Activated CD8-positive, alpha-beta memory T cell treated with anti-CD3 and anti-CD28 coated beads, Interleukin-2, amount 50 U/mL, for 4 hours (primary cell): ENCODE data around the gene RUFY4.
"Not testable (repeated sequence)": the region's sequence is repeated elsewhere in the genome, so short reads cannot be mapped to it uniquely, and the experiment has no call there.

Source experiments
- DNase-seq: peaks from one replicate; pipeline ENCODE4 v3.0.0-alpha.2; 2020

Gene RUFY4

GRCh38 chr2:218031771-218032257 is 37.2 kb upstream of the RUFY4 start:
- DNase-seq, result no peak

DNA sequence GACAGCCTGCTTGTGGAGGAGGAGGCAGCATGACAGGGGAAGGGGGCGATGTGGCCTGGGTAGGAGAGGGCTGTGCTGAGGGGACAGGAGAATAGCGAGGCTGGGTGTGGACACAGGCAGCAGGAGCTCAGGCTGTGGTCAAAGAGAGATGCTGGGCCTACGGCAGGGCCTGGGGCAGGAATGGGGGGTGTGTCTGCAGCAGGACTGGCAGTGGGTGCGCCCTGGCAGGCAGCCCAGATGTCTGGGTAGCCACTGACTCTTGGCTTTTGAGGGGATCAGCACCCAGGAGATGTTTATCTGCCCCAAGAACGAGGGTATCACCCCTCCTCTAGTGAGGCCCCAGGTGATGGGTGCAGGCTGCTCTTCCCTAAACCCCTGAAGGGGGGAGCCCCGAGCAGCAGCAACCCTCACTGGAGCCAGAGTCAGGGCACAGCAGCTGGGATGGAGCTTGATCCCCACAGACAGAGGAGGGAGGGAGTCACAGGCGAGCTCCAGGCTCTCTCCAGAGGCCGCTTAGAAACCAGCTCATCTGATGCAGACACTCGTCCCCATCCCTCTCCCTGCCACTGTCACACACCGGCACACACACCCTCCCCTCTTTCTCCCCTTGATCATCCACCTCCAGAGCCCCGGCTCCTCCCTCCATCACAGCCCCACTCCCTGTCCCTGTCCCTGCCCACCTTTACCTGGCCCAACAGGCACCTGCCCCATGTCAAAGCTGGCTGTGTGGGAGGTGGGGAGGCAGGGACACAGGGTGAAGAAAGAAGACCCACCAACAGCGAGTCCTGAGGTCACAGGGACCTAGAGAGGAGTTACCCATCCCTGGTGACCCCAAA is 36.5 kb upstream of the RUFY4 start:
- no peak for DNase-seq

DNA sequence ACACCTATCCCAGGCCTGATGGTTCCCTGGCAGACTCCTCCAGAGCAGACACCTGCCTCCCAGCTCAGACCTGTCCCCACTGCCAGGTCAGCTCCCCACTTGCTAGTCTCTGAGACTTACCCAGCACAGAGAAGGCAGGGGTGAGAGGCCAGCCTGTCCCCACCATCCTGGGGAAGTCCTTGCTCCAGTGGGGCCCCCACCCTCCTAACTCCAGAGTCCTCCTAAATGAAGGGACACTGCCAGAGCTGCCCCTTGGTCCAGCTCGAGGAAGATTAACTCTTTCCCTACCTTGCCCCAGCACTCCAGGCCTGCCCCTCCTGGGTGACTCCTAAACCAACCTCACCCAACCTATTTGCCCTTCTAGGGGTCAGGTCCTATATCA is 35.9 kb upstream of the RUFY4 start:
- no peak for DNase-seq

DNA sequence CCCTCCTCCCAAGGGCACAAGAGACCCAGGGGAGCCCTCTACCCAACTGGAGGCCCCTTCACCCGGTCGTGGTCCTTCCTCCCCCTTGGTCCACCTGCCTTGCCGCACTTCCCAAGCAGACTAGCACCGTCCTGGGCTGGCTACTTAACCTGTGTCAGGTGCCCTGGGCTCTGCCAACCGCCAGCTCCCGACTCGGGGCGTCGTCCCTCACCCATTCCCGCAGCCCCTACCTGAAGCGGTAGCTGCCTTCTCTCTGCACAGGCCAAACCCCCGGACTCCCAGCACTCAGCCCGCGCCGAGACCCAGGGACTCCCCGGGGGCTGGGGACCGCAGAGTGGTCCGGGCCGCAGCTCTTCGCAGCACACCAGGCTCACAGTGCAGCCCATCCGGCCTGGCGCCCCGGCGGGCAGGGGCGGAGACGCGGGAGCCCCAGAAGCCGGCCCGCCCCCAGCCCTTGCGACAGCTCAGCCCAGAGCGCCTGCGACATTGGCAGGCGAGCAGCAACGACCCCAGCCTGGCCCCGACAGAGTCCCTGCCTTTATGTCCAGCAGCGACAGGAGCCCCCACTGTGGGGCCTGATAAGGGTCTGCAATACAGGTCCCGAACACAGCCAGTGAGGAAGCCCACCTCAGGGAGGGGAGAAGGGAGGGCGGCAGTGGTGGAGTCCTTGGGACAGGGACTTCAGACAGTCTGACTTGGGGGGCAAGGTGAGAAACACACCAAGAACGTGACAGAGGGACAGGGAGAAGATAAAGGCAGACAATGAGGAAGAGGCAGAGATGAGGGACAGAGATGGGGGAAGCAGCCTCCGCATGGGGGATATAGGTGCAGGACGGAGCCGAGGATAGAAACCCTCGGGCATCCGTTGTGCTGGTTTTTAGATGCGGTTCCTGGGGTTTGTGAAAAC is 35.2 kb upstream of the RUFY4 start:
- DNase-seq, result no peak

DNA sequence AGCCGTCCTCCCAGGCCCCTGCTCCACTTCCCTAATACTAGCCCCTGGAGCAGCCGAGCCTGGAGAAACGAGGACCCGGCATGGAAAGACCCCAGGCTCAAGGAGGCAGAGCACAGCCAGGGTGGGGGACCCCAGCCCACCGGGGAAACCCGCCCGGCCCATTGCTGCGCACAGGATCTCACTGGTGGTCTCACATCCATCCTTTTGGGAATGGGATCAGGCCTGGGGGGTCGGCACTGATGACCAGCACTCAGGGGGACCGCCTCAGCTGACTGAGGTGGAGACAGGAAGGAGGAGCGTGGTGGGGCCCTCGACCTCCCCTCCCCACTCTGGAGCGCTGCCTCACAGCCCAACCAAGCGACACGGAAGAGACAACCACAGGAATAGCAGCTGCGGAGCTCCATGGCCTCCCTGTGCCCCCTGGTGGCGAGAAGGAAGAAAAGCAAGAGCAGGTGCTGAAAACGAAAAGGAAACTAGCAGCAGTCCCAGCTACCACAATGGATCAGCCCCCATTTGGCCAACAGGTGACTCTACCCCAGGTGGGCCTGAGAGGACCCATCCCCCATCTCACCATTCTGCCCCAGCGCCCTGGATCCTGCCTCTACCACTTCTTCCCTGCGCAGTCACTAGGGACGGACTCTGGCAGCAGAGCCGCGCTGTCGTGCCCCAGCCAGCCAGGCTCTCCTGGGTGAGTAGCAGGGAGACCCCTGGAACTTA is 34.4 kb upstream of the RUFY4 start:
- peak; percentile 59 for DNase-seq

DNA sequence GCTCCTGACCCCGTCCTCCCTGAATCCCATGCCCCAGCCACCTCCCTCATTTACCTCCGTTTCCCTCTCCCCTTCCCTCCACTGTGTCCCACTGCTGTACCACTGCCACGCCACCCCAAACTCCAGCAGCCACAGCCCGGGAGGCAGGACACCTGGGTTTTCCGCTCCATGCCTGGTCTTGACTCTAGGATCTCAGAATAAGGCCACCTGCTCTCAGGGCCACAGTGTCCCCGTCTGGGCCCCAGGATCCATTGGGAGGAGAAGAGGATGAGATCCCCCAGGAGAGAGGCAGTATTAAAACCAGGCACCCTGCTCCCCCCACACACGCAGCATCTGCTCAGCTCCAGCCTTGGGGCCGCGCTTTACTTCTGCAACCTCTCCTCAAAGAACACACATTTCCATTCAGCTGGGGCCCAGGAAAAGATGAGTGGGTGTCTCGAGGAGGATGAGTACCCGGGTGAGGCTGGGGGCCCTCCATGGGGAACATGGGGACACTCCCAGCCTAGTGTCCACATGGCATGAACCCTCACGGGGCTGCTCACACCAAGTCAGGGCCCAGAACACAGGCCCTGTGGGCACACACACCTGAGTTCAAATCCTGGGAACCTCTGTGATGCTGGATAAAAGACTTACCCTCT is 33.5 kb upstream of the RUFY4 start:
- no peak for DNase-seq

GRCh38 chr2:218036371-218036770 is 32.7 kb upstream of the RUFY4 start:
- no peak for DNase-seq

GRCh38 chr2:218039171-218039570 is 29.9 kb upstream of the RUFY4 start:
- DNase-seq, result no peak

DNA sequence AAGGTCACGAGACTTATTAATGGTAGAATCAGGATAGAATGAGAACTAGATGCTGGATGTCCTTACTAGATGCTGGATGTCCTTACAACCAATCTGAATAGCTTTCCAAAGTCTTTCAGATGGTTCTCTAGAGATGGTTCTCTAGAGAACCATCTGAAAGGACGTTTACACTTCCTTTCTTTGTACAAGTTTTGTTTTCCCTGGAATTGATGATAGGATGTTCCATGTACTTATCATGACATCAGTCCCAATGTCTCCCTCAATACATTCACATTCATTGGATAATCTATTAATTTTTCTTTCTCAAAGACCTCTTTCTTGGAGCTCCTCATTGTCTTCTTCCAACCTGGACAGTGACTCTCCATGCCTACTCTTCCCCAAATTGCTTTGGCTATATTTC is 28.2 kb upstream of the RUFY4 start:
- DNase-seq, result no peak

GRCh38 chr2:218041302-218042168 is 27.5 kb upstream of the RUFY4 start:
- DNase-seq, result no peak

GRCh38 chr2:218043100-218043499 is 26.0 kb upstream of the RUFY4 start:
- DNase-seq, result no peak

DNA sequence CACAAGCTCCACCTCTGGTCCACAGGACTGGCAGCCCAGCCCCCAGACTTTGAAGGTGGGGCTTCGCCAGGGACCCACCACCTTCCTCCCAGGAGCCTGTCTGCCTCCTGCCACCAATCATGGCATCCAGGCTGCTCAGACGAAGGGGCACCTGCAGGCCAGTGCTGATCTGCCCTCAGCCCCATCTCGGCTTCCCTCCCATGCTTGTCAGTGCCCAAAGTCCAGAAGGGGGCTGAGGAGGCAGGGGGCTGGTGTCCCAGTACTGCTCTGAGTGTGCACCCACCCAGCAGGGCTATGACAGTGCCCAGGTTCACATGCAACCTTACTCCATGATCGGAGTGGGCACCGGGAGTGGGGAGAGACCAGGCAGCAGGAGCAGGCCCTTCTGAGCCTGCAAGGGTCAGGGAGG is 25.3 kb upstream of the RUFY4 start:
- no peak for DNase-seq

- DNase-seq, result not testable (repeated sequence)
Observed at GRCh38 chr2:218044599-218044998, 24.5 kb upstream of the RUFY4 start.

GRCh38 chr2:218046238-218046637 is 22.8 kb upstream of the RUFY4 start:
- no peak for DNase-seq

DNA sequence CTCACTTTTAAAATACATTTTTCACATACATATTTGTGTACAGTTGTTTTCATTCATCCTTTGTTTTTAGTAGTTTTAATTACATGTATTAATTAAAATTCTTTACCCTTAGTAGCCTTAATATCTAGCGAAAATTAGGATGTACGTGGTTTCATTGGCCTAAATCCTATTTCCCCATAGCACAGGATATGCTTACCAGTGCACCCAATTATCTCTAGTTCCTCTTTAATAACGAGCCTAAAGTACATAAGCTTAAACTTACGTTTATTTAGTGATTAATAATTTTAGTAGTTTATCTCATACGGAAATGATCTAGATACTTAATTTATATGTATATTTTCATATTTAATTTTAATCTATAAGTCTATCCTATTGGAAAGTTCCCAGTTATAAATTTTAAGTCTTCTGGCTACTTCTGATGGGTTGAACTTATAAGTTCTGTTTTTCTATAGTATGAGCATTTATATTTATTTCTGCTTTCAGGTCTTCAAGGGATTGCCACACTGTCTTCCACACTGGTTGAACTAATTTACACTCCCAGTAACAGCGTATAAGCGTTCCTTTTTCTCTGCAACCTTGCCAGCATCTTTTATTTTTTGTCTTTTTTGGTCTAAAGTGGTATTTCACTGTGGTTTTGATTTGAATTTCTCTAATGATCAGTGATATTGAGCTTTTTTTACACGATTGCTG is 21.4 kb upstream of the RUFY4 start:
- no peak for DNase-seq

- DNase-seq, result no peak
Observed at GRCh38 chr2:218051903-218052302, 17.1 kb upstream of the RUFY4 start.

DNA sequence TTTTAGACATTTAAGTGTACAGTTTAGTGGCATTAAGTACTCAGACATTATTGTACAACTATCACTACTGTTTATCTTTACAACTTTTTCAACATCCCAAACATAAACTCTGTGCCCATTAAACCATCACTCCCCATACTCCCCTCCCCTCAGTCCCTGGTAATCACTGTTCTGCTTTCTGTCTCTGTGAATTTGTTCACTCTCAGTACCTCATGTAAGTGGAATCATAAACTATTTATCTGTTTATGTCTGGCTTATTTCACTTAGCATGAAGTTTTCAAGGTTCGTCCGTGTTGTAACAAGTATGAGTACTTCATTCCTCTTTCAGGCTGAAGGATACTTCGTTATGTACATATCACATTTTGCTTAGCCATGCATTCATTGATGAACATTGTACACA is 9.8 kb upstream of the RUFY4 start:
- DNase-seq, result no peak

DNA sequence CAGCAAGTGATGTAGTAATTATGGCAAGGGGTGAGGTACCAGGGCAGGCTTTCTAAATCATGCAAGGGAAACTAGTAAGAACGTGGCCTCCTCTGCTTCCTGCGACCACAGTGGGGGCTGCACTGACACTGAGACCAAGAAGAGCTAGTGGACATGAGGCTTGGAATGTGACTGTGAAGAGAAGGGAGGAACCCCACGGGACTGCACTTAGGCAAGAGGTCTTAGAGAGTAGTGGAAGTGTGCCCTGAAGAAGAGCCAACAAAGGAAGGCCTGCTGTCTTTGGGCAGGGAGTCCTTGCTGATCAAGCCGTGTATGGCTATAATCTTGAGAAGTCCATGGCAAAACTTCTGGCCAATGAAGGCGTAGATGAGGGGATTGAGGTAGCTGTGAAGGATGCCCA is 8.9 kb upstream of the RUFY4 start:
- no peak for DNase-seq

- DNase-seq, result no peak
Observed at GRCh38 chr2:218060950-218061660, 7.9 kb upstream of the RUFY4 start.

DNA sequence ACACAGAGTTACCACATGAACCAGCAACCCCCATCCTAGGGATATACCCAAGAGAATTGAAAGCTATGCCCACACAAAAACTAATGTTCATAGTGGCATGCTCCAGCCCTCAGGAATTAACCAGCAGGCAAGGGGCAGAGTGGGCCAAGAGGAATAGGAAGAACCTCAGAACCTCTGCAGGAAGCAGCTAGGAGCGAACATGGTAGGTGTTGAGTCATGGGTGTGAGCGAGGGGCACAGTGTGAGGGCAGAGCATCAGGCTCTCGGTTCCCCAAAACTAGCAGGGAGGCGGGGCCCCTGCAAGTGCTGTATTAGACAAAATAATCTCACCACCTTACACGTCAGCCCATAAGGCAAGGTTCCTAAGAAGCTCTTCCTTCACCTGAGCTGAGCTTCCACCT is 5.6 kb upstream of the RUFY4 start:
- DNase-seq, result no peak
